ENCODE measurements around the gene HHATL. TPM values are rescaled to one million over a fixed set of nuclear protein-coding genes. Genes with fewer than 3 reads are reported as not detected.
A peak's percentile ranks its signal among the peaks of the same experiment; 100 is the strongest.

HHATL gene
- total RNA-seq, 4 donors from 2014 or later = 0.34 to 6.1 (median 1.5) TPM; not detected in 1

- WGBS, 2 donors = 91 to 96% methylated on average over 2 of the region's 2 CpGs
- no peak overlapping the region for H3K4me3 ChIP-seq (ENCODE audit: low read depth, poor library complexity, severe bottlenecking)
- no peak for DNase-seq (ENCODE audit: low spot score in 2 of 2)
- TF ChIP-seq CTCF (IDR thresholded peaks at IDR 0.05) = no peak
- no peak for TF ChIP-seq POLR2A (IDR thresholded peaks at IDR 0.05)
- intact Hi-C loops (cut with DNase I; ENCODE audit: low total_unique reads) = no loop called here
Observed at GRCh38 chr3:42713747-42714146, 11.1 kb upstream of the HHATL start.

- H3K4me3 ChIP-seq (ENCODE audit: low read depth, poor library complexity, severe bottlenecking) = no peak overlapping the region
- DNase-seq (ENCODE audit: low spot score in 2 of 2) = peak in 1 of 2 donors; percentile 75
- TF ChIP-seq POLR2A (IDR thresholded peaks at IDR 0.05) = no peak
- TF ChIP-seq CTCF (IDR thresholded peaks at IDR 0.05) = no peak
- intact Hi-C loops (cut with DNase I; ENCODE audit: low total_unique reads) = no loop called here
- 46 to 70% methylated on average over 5 of the region's 5 CpGs for WGBS, 2 donors
Observed at GRCh38 chr3:42712688-42713372, 10.2 kb upstream of the HHATL start.

GRCh38 chr3:42712344-42712648, 9.7 kb upstream of the HHATL start:
- TF ChIP-seq CTCF (IDR thresholded peaks at IDR 0.05) = no peak
- no peak for TF ChIP-seq POLR2A (IDR thresholded peaks at IDR 0.05)
- intact Hi-C loops (cut with DNase I; ENCODE audit: low total_unique reads) = no loop called here
- no peak for DNase-seq (ENCODE audit: low spot score in 2 of 2)
- H3K4me3 ChIP-seq (ENCODE audit: low read depth, poor library complexity, severe bottlenecking) = no peak overlapping the region
- WGBS, 2 donors = 94 to 96% methylated on average over 3 to 4 of the region's 4 CpGs

GRCh38 chr3:42711491-42712343, 9.1 kb upstream of the HHATL start:
- intact Hi-C loops (cut with DNase I; ENCODE audit: low total_unique reads) = no loop called here
- H3K4me3 ChIP-seq (ENCODE audit: low read depth, poor library complexity, severe bottlenecking) = no peak overlapping the region
- TF ChIP-seq POLR2A (IDR thresholded peaks at IDR 0.05) = no peak
- TF ChIP-seq CTCF (IDR thresholded peaks at IDR 0.05) = no peak
- 47 to 61% methylated on average over 6 of the region's 6 CpGs for WGBS, 2 donors
- DNase-seq (ENCODE audit: low spot score in 2 of 2) = peak in 1 of 2 donors; percentile 74

GRCh38 chr3:42710323-42711021, 7.9 kb upstream of the HHATL start:
- no peak overlapping the region for H3K4me3 ChIP-seq (ENCODE audit: low read depth, poor library complexity, severe bottlenecking)
- TF ChIP-seq POLR2A (IDR thresholded peaks at IDR 0.05) (no peak), CTCF (IDR thresholded peaks at IDR 0.05) (no peak)
- no peak for DNase-seq (ENCODE audit: low spot score in 2 of 2)
- intact Hi-C loops (cut with DNase I; ENCODE audit: low total_unique reads) = no loop called here
- 77 to 81% methylated on average over 7 of the region's 7 CpGs for WGBS, 2 donors
